ENCODE results near the gene CBL.
"Not testable (repeated sequence)": the region's sequence is repeated elsewhere in the genome, so short reads cannot be mapped to it uniquely, and the experiment has no call there.

DNA sequence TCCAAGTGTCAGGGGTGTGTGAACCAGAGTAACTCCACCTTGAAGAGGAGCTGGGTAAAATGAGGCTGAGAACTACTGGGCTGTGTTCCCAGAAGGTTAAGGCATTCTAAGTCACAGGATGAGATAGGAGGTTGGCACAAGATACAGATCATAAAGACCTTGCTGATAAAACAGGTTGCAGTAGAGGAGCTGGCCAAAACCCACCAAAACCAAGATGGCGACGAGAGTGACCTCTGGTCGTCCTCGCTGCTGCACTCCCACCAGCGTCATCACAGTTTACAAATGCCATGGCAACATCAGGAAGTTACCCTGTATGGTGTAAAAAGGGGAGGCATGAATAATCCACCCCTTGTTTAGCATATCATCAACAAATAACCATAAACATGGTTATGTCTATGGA is 4.9 kb upstream of the CBL start:
- not testable (repeated sequence) for TF ChIP-seq SUZ12 (IDR thresholded peaks at IDR 0.05; ENCODE audit: extremely low read depth, insufficient read depth, insufficient read length); YY1 (IDR thresholded peaks at IDR 0.05; ENCODE audit: insufficient read depth, insufficient read length)
